ENCODE measurements around the gene PCIF1. TPM values are rescaled to one million over a fixed set of nuclear protein-coding genes. Genes with fewer than 3 reads are reported as not detected.
"Not testable (repeated sequence)": the region's sequence is repeated elsewhere in the genome, so short reads cannot be mapped to it uniquely, and the experiment has no call there.

Gene PCIF1
- total RNA-seq, 2 experiments from 2014 or later, result 54.5 to 58.3 TPM

DNA sequence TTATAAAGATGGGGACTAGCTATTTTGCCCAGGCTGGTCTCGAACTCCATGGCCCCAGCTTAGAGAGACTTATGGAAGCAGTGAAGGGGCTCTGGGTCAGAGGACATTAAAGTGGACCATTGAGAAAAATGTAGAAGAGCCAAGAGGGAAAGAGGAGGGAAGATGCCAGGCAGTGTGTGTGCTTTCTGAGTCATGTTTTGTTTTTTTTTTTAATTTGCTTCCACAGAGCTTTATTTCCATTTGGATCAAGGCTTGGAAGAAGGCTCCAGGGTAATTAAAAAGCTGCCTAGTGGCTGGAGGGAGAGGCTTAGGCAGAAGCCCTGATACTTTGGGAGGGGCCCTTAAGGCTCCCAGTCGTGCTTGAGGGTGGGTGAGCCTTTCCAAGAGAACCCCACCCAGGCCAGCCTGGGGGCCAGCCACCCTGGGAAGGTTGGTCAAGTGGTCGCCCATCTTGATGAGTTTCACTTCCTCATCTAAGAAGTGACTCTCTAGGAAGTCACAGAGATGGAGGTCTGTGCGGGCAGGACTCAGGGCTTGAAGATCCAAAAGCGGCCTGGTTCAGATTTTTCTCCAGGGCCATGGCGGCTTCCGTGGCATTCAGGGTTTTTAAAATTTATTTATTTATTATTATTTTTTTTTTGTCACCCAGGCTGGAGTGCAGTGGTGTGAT, 40.5 kb downstream of the PCIF1 start:
- peaks cover 8% of the 10 kb centered on the region for H3K4me1 Mint-ChIP-seq
- no peak overlapping the region for H3K27ac Mint-ChIP-seq
- POLR2A ChIA-PET, result interaction anchor here (1.0 kb wide), 1 partner anchor 8 kb away, joined by 3 read pairs; no protein-coding TSS in a partner anchor

DNA sequence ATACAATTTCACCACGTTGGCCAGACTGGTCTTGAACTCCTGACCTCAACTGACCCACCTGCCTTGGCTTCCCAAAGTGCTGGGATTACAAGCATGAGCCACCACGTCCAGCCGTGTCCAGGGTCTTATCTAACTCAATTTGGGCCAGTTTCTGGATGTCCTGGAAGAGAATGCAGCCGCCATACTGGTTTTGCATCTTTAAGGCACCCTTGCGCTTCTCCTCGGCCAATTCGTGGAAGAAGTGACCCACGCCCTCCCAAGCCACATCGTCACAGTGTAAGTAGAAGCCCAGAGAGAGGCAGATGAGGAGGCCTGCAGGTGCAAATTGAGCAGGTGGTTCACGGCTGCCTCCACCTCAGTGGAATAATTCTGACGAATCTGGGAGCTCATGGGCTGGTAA, 41.2 kb downstream of the PCIF1 start:
- H3K4me1 Mint-ChIP-seq, result peaks cover 2% of the 10 kb centered on the region
- H3K36me3 Mint-ChIP-seq, result peaks cover 1% of the 10 kb centered on the region
- POLR2A ChIA-PET, result no interaction called here
- ATAC-seq (ENCODE audit: low read depth) (no peak), DNase-seq (no peak)
- peaks cover 22% of the 10 kb centered on the region for H3K27me3 Mint-ChIP-seq
- peak overlapping the region; percentile 7 for H3K27ac Mint-ChIP-seq
- no peaks in the 10 kb centered on the region for H3K9me3 Mint-ChIP-seq
- H3K4me3 Mint-ChIP-seq, result no peak overlapping the region

More for the DNA sequence above, 40.5 kb downstream of the PCIF1 start:
- Mint-ChIP-seq H3K4me3 (no peak overlapping the region), H3K36me3 (peaks cover 1% of the 10 kb centered on the region), H3K9me3 (no peaks in the 10 kb centered on the region), H3K27me3 (peaks cover 22% of the 10 kb centered on the region)
- ATAC-seq (ENCODE audit: low read depth) (no peak), DNase-seq (no peak)

DNA sequence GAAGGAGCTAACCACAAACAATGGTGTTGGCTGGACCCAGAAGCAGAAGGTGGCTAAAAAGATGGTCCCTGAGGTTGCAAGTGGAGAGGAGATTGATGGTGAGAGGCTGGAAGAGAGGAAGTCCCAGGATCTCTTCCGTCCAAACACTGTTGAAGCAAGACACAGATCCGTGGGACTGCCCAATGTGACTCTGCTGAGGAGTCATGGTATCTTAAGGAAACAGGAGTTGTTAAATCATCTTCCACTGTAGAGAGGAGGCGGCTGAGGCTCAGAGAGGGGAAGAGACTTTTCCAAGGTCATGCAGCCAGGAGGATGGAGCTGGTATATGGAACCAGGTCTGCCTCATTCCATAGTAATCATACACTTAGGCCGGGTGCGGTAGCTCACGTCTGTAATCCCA, 41.6 kb downstream of the PCIF1 start:
- H3K36me3 Mint-ChIP-seq, result peaks cover 1% of the 10 kb centered on the region
- POLR2A ChIA-PET, result no interaction called here
- no peak for DNase-seq
- no peak for ATAC-seq (ENCODE audit: low read depth)
- H3K4me3 Mint-ChIP-seq, result no peak overlapping the region
- peaks cover 2% of the 10 kb centered on the region for H3K4me1 Mint-ChIP-seq
- peaks cover 22% of the 10 kb centered on the region for H3K27me3 Mint-ChIP-seq
- peak overlapping the region; percentile 7 for H3K27ac Mint-ChIP-seq
- H3K9me3 Mint-ChIP-seq, result no peaks in the 10 kb centered on the region

DNA sequence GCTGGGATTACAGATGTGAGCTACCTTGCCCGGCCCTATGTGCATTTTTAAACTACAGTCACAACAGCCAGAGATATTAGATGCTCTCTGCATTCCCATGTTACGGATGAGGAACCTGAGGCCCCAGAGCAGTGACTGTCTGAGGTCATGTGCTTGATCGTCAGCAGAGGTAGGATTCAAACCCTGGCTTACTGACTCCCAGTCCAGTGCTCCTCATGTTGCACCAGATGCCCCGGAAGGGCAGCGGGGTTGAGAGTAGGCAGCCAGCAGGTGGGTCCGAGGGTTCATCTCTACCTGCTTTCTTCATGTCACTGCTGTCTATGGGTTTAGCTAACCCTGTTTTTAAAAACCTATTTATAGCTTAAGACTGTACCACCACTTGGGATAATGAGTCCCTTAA, 46.8 kb downstream of the PCIF1 start:
- DNase-seq, result no peak
- no peak overlapping the region for H3K27ac Mint-ChIP-seq
- H3K9me3 Mint-ChIP-seq, result no peaks in the 10 kb centered on the region
- H3K36me3 Mint-ChIP-seq, result no peaks in the 10 kb centered on the region
- H3K27me3 Mint-ChIP-seq, result peaks cover 30% of the 10 kb centered on the region
- POLR2A ChIA-PET, result interaction anchor here (2.2 kb wide), 1 partner anchor 8 kb away, joined by 7 read pairs; no protein-coding TSS in a partner anchor
- H3K4me1 Mint-ChIP-seq, result peaks cover 6% of the 10 kb centered on the region
- no peak for ATAC-seq (ENCODE audit: low read depth)
- H3K4me3 Mint-ChIP-seq, result no peak overlapping the region

DNA sequence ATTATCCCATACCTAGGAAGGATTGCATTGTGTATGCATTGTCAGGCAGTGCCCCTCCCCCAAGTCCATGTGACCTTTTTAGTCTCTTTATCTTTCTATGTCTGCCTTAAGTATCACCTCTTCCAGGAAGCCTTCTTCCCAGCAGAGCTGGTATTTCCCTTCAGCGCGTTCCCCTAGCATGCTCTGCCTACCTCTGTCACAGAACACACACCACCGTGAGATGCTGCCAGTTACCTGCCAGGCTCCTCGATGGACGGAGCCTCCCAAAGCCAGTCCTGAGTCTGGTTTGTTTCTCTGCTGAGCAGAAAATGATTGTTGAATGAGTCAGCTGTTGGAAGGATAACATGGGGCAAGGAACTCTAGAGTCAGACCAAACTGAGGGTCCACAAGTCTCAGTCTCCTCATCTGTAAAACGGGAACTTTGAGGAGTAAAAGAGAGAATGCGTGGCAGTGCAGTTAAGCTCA, 48.8 kb downstream of the PCIF1 start:
- DNase-seq (no peak), ATAC-seq (ENCODE audit: low read depth) (no peak)
- Mint-ChIP-seq H3K36me3 (no peaks in the 10 kb centered on the region), H3K4me3 (no peak overlapping the region), H3K27me3 (peaks cover 27% of the 10 kb centered on the region), H3K4me1 (peaks cover 6% of the 10 kb centered on the region), H3K27ac (no peak overlapping the region), H3K9me3 (no peaks in the 10 kb centered on the region)
- POLR2A ChIA-PET, result interaction anchor here (0.6 to 1.3 kb wide), 4 partner anchors 9 to 48 kb away, joined by 3 to 4 read pairs (median 4); partner anchors contain the start of gene ZNF335

DNA sequence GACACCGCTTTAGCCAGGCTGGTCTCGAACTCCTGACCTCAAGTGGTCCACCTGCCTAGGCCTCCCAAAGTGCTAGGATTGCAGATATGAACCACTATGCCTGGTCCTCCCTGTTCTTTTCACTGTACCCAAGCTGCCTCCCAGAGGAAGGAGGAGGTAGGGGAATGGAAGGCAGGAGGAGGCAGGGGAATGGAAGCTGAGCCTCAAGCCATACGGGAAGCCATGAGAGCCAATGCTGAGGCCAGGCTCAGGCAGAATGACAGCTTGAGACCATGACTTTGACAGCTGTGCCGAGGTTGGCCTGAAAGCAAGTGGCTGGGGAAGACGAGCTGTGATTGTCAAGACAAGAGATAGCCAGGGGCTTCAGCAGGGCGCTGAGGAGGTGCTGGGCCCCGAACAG, 51.1 kb downstream of the PCIF1 start:
- DNase-seq (no peak), ATAC-seq (ENCODE audit: low read depth) (no peak)
- Mint-ChIP-seq H3K27ac (no peak overlapping the region), H3K36me3 (no peaks in the 10 kb centered on the region), H3K9me3 (no peaks in the 10 kb centered on the region), H3K27me3 (peaks cover 35% of the 10 kb centered on the region), H3K4me1 (peaks cover 6% of the 10 kb centered on the region), H3K4me3 (no peak overlapping the region)
- POLR2A ChIA-PET, result interaction anchor here (1.1 to 1.3 kb wide), 2 partner anchors 14 to 27 kb away, joined by 3 to 4 read pairs; partner anchors contain the start of gene ZNF335

DNA sequence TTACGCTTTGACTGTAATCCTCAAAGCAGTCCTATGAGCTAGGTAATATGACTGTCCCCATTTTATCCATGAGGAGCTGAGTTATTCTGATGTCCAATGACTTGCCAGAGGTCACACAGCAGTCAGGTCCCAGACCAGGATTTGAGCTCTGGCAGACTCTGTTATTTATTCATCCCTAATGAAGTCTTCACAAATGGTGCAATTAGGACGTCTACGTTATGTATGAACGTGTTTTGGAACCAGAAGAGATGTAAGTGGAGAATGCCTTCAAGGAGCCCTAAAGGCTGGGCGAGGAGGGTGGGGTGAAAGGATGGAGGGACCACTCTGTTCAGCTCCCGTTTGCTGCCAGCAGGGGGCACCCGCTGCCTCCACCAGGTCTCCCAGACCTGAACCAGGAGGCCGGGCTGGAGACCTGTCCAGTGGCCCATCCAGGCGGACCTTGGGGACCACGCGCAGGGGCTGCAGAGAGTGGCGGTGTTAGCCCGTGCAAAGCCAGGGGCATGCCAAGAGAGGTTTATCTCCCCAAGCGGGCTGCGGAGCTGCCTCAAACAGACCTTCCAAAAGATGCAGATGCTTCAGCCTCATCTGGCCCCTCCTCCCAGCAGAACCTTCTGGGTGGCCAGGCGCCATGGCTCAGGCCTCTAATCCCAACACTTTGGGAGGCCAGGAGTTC, 52.8 kb downstream of the PCIF1 start:
- H3K4me3 Mint-ChIP-seq, result no peak overlapping the region
- peaks cover 6% of the 10 kb centered on the region for H3K4me1 Mint-ChIP-seq
- no peaks in the 10 kb centered on the region for H3K9me3 Mint-ChIP-seq
- peak; percentile 87 for DNase-seq
- H3K27me3 Mint-ChIP-seq, result peaks cover 43% of the 10 kb centered on the region
- POLR2A ChIA-PET, result interaction anchor here (0.5 to 1.6 kb wide), 7 partner anchors 14 to 626 kb away, joined by 3 to 9 read pairs (median 3); partner anchors contain the start of genes PCIF1 and ZNF335
- no peak overlapping the region for H3K27ac Mint-ChIP-seq
- H3K36me3 Mint-ChIP-seq, result no peaks in the 10 kb centered on the region
- peak; percentile 98 for ATAC-seq (ENCODE audit: low read depth)

DNA sequence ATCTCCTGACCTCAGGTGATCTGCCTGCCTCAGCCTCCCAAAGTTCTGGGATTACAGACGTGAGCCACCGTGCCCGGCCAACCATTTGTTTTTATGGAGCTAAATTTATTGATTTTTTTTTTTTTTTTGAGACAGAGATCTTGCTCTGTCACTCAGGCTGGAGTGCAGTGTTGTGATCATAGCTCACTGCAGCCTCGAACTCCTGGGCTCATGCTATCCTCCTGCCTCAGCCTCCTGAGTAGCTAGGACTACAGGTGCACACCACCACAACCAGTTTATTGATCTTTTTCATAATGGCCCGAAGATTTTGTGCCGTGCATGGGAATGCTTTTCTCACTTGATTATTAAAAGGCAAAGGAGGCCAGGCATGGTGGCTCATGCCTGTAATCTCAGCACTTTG, 54.3 kb downstream of the PCIF1 start:
- H3K27ac Mint-ChIP-seq; H3K36me3 Mint-ChIP-seq; H3K4me1 Mint-ChIP-seq; H3K4me3 Mint-ChIP-seq; ATAC-seq (ENCODE audit: low read depth); H3K9me3 Mint-ChIP-seq; DNase-seq: not testable (repeated sequence)
- POLR2A ChIA-PET, result interaction anchor here (0.7 kb wide), 1 partner anchor 26 kb away, joined by 3 read pairs; no protein-coding TSS in a partner anchor
- peaks cover 47% of the 10 kb centered on the region for H3K27me3 Mint-ChIP-seq

DNA sequence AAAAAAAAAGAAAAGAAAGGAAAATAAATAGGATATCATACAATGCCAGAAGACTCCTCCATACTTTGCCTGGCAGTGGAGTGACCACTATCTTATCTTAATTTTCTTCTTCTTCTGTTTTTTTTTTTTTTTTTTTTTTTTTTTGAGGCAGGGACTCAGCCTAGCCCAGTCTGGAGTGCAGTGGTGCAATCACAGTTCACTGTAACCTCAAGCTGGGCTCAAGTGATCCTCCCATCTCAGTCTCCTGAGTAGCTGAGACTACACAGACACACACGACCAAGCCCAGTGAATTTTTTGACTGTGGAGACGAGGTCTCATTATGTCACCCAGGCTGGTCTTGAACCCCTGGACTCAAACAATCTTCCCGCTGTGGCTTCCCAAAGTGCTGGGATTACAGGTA, 57.1 kb downstream of the PCIF1 start:
- Mint-ChIP-seq H3K36me3 (no peaks in the 10 kb centered on the region), H3K9me3 (no peaks in the 10 kb centered on the region), H3K4me1 (peaks cover 10% of the 10 kb centered on the region), H3K27ac (no peak overlapping the region), H3K4me3 (no peak overlapping the region), H3K27me3 (peaks cover 38% of the 10 kb centered on the region)
- POLR2A ChIA-PET, result interaction anchor here (0.7 kb wide), 2 partner anchors 8 to 22 kb away, joined by 4 to 7 read pairs; no protein-coding TSS in a partner anchor
- DNase-seq (no peak), ATAC-seq (ENCODE audit: low read depth) (no peak)

DNA sequence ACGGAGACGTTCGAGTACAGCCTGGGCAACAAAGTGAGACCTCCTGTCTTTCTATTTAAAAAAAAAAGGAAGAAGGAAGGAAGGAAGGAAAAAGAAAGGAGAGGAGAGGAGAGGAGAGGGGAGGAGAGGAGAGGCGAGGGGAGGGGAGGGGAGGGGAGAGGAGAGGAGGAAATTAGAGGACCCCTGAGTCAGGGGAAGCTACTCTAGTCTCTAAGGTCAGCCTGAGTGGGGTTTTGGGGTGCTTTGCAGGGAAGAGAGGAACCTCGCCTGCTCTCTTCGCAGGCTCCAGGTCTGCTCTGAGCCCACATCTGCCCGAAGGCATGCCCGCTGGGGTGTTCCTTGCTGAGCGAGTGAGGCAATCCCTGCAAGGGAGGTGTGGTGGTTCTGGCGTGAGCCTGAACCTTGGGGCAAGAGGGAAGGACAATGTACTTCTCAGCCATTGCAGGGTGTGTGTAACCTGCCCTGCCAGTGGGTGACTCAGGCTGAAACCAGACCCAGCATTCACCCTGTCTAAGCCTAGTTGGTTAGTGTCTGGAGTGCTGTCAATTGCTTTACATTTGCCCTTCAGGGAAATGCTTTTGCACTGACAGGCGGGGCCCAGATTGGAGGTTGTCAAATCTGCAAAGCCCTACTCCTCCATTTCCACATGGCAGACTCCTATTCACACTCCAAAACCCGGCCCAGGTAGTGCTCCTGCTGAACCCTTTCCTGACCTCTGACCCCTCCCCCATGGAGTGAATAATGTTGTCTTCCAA, 58.9 kb downstream of the PCIF1 start:
- Mint-ChIP-seq H3K27me3 (peaks cover 32% of the 10 kb centered on the region), H3K9me3 (no peaks in the 10 kb centered on the region), H3K27ac (no peak overlapping the region), H3K4me3 (no peak overlapping the region), H3K36me3 (no peaks in the 10 kb centered on the region), H3K4me1 (peaks cover 20% of the 10 kb centered on the region)
- ATAC-seq (ENCODE audit: low read depth) (peak; percentile 83), DNase-seq (no peak)
- POLR2A ChIA-PET, result no interaction called here

DNA sequence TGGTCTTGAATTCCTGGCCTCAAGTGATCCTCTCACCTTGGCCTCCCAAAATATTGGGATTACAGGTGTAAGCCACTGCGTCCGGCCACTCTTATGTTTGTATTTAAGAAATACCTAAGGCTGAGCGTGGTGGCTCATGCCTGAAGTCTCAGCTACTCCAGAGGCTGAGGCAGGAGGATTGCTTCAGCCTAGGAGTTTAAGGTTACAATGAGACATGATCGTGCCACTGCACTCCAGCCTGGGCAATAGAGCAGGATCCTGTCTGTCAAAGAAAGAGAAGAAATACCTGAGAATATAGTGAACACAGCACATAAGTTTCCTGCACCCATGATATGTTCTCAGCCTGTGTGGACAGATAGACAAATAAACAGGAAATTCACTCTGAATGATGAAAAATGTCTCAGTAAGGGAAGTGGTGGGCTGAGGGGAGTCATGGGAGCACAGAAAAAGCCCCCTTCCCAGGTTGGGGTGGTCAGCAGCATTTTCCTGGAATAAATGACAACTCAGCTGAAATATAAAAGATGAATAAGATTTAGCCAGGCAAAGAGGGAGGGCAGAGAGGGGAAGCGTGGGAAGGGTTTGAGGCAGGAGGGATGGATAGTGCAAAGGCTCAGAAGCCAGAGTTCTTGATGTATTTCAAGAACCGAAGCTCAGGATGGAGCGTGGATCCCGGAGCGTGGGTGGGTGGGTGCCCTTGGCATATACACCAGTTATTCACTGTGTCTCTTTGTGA, 60.4 kb downstream of the PCIF1 start:
- POLR2A ChIA-PET, result interaction anchor here (0.7 kb wide), 1 partner anchor 10 kb away, joined by 4 read pairs; no protein-coding TSS in a partner anchor
- ATAC-seq (ENCODE audit: low read depth), result no peak
- DNase-seq, result no peak
- Mint-ChIP-seq H3K27me3 (peaks cover 20% of the 10 kb centered on the region), H3K27ac (no peak overlapping the region), H3K9me3 (no peaks in the 10 kb centered on the region), H3K4me1 (peaks cover 31% of the 10 kb centered on the region), H3K36me3 (no peaks in the 10 kb centered on the region), H3K4me3 (no peak overlapping the region)

DNA sequence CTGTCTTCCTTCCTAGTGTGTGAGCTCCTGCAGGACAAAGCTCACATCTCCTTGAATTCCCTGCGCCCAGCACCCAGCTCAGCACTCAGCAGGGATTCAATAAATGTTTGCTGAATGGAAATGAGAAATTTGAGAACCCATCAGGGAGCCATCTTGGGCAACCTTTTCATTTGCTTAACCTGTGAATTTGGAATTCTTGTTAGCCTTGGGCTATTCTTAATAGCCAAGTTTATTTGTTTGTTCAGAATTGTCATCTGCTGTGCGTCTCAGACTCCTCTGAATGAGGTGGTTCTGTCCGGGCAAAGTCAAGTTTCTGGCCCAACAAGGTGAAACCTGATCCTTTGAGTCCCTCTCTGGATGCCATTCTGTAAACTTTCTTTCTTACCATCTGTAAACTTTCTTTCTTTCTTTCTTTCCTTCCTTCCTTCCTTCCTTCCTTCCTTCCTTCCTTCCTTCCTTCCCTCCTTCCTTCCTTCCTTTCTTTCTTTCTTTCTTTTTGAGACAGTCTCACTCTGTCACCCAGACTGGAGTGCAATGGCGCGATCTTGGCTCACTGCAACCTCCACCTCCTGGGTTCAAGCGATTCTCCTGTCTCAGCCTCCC, 61.1 kb downstream of the PCIF1 start:
- not testable (repeated sequence) for DNase-seq; H3K9me3 Mint-ChIP-seq; H3K36me3 Mint-ChIP-seq; ATAC-seq (ENCODE audit: low read depth); H3K4me3 Mint-ChIP-seq; H3K27ac Mint-ChIP-seq
- POLR2A ChIA-PET, result interaction anchor here (0.7 kb wide), 1 partner anchor 9 kb away, joined by 4 read pairs; no protein-coding TSS in a partner anchor
- Mint-ChIP-seq H3K27me3 (peaks cover 17% of the 10 kb centered on the region), H3K4me1 (peaks cover 36% of the 10 kb centered on the region)

Measured in activated naive CD8-positive, alpha-beta T cell treated with anti-CD3 and anti-CD28 coated beads, Interleukin-2, amount 10 ng/mL, durations not matched to agents 7 days and 5 days (primary cell).